Effector memory CD8-positive, alpha-beta T cell (primary cell): Measurements from ENCODE around the gene ARHGAP22.

ENCODE experiments used
- ATAC-seq: fragments of 150-1000 bp; cut with Tn5 transposase; replicated peaks from 2 replicates; pipeline ENCODE4 v1.10.0; 2021; ENCODE audit warnings: mild to moderate bottlenecking, moderate library complexity
- DNase-seq, 3 experiments: peaks; one replicate each; pipeline ENCODE4 v3.0.0; 2021
- H3K27ac Mint-ChIP-seq, 2 donors: one replicate each; pipeline ENCODE4 v1.8.0; 2022; ENCODE audit warnings: mild to moderate bottlenecking in 2 of 2, mixed read lengths in 2 of 2, moderate library complexity in 2 of 2
- H3K27me3 Mint-ChIP-seq, 2 donors: one replicate each; pipeline ENCODE4 v1.8.0; 2022; ENCODE audit warnings: mixed read lengths in 2 of 2
- H3K36me3 Mint-ChIP-seq: one replicate; pipeline ENCODE4 v1.8.0; 2022; ENCODE audit warnings: mild to moderate bottlenecking, moderate library complexity, mixed read lengths; ENCODE audit not compliant: insufficient read depth
- H3K4me1 Mint-ChIP-seq, 2 donors: one replicate each; pipeline ENCODE4 v1.8.0; 2022; ENCODE audit warnings: low read depth in 2 of 2, mixed read lengths in 2 of 2
- H3K4me3 Mint-ChIP-seq, 2 donors: one replicate each; pipeline ENCODE4 v1.8.0; 2022; ENCODE audit warnings: mild to moderate bottlenecking in 2 of 2, mixed read lengths in 2 of 2, moderate library complexity in 2 of 2
- H3K9me3 Mint-ChIP-seq, 2 donors: one replicate each; pipeline ENCODE4 v1.8.0; 2022; ENCODE audit warnings: mixed read lengths in 2 of 2

Gene ARHGAP22

GRCh38 chr10:48577158-48577557, 27.7 kb downstream of the ARHGAP22 start:
- H3K27ac Mint-ChIP-seq, result no peak overlapping the region
- no peak overlapping the region for H3K4me3 Mint-ChIP-seq
- H3K4me1 Mint-ChIP-seq, result peaks cover 0 to 4% of the 10 kb centered on the region in 2 donors
- DNase-seq (no peak), ATAC-seq (peak; percentile 55)
- no peaks in the 10 kb centered on the region for H3K36me3 Mint-ChIP-seq
- no peaks in the 10 kb centered on the region for H3K9me3 Mint-ChIP-seq
- H3K27me3 Mint-ChIP-seq, result peaks cover 32 to 33% of the 10 kb centered on the region in 2 donors

- Mint-ChIP-seq H3K9me3 (no peaks in the 10 kb centered on the region), H3K4me3 (no peak overlapping the region), H3K36me3 (no peaks in the 10 kb centered on the region), H3K27ac (no peak overlapping the region), H3K27me3 (peaks cover 32 to 33% of the 10 kb centered on the region in 2 donors), H3K4me1 (peaks cover 0 to 4% of the 10 kb centered on the region in 2 donors)
- no peak for DNase-seq
- ATAC-seq, result no peak
These were observed 28.4 kb downstream of the ARHGAP22 start for GRCh38 chr10:48576501-48576900.

- H3K36me3 Mint-ChIP-seq, result no peaks in the 10 kb centered on the region
- no peaks in the 10 kb centered on the region for H3K9me3 Mint-ChIP-seq
- no peak overlapping the region for H3K27ac Mint-ChIP-seq
- DNase-seq (no peak), ATAC-seq (no peak)
- H3K27me3 Mint-ChIP-seq, result peaks cover 32 to 33% of the 10 kb centered on the region in 2 donors
- H3K4me1 Mint-ChIP-seq, result peaks cover 0 to 4% of the 10 kb centered on the region in 2 donors
- no peak overlapping the region for H3K4me3 Mint-ChIP-seq
These were observed 29.0 kb downstream of the ARHGAP22 start for GRCh38 chr10:48575901-48576300.

- Mint-ChIP-seq H3K27ac (no peak overlapping the region), H3K9me3 (no peaks in the 10 kb centered on the region), H3K4me3 (no peak overlapping the region), H3K27me3 (peaks cover 27% of the 10 kb centered on the region in 2 donors), H3K36me3 (no peaks in the 10 kb centered on the region), H3K4me1 (no peaks in the 10 kb centered on the region)
- no peak for ATAC-seq
- DNase-seq, result no peak
These were observed 30.0 kb downstream of the ARHGAP22 start for GRCh38 chr10:48574817-48575380.

GRCh38 chr10:48574322-48574796, 30.5 kb downstream of the ARHGAP22 start:
- no peaks in the 10 kb centered on the region for H3K36me3 Mint-ChIP-seq
- no peak overlapping the region for H3K4me3 Mint-ChIP-seq
- no peak overlapping the region for H3K27ac Mint-ChIP-seq
- no peaks in the 10 kb centered on the region for H3K9me3 Mint-ChIP-seq
- no peaks in the 10 kb centered on the region for H3K4me1 Mint-ChIP-seq
- ATAC-seq (no peak), DNase-seq (no peak)
- H3K27me3 Mint-ChIP-seq, result peaks cover 22% of the 10 kb centered on the region in 2 donors

GRCh38 chr10:48573045-48573444, 31.8 kb downstream of the ARHGAP22 start:
- H3K36me3 Mint-ChIP-seq, result peaks cover 3% of the 10 kb centered on the region
- ATAC-seq (no peak), DNase-seq (no peak)
- no peaks in the 10 kb centered on the region for H3K9me3 Mint-ChIP-seq
- H3K4me1 Mint-ChIP-seq, result no peaks in the 10 kb centered on the region
- no peak overlapping the region for H3K27ac Mint-ChIP-seq
- H3K27me3 Mint-ChIP-seq, result peaks cover 11 to 27% of the 10 kb centered on the region in 2 donors
- H3K4me3 Mint-ChIP-seq, result no peak overlapping the region

GRCh38 chr10:48572414-48572813, 32.5 kb downstream of the ARHGAP22 start:
- H3K36me3 Mint-ChIP-seq, result peaks cover 3% of the 10 kb centered on the region
- H3K27ac Mint-ChIP-seq, result no peak overlapping the region
- ATAC-seq (no peak), DNase-seq (no peak)
- no peak overlapping the region for H3K4me3 Mint-ChIP-seq
- no peaks in the 10 kb centered on the region for H3K9me3 Mint-ChIP-seq
- no peaks in the 10 kb centered on the region for H3K4me1 Mint-ChIP-seq
- peaks cover 15 to 24% of the 10 kb centered on the region in 2 donors for H3K27me3 Mint-ChIP-seq

- H3K36me3 Mint-ChIP-seq, result peaks cover 3% of the 10 kb centered on the region
- no peak for ATAC-seq
- H3K4me3 Mint-ChIP-seq, result no peak overlapping the region
- no peak overlapping the region for H3K27ac Mint-ChIP-seq
- no peaks in the 10 kb centered on the region for H3K9me3 Mint-ChIP-seq
- peaks cover 15 to 20% of the 10 kb centered on the region in 2 donors for H3K27me3 Mint-ChIP-seq
- no peak for DNase-seq
- H3K4me1 Mint-ChIP-seq, result no peaks in the 10 kb centered on the region
These were observed 36.3 kb downstream of the ARHGAP22 start for GRCh38 chr10:48568546-48568945.

GRCh38 chr10:48568131-48568530, 36.7 kb downstream of the ARHGAP22 start:
- no peak overlapping the region for H3K4me3 Mint-ChIP-seq
- ATAC-seq (no peak), DNase-seq (no peak)
- no peak overlapping the region for H3K27ac Mint-ChIP-seq
- no peaks in the 10 kb centered on the region for H3K9me3 Mint-ChIP-seq
- H3K36me3 Mint-ChIP-seq, result peaks cover 3% of the 10 kb centered on the region
- peaks cover 15 to 20% of the 10 kb centered on the region in 2 donors for H3K27me3 Mint-ChIP-seq
- H3K4me1 Mint-ChIP-seq, result no peaks in the 10 kb centered on the region

- Mint-ChIP-seq H3K4me3 (no peak overlapping the region), H3K27ac (no peak overlapping the region), H3K36me3 (peaks cover 3% of the 10 kb centered on the region), H3K4me1 (no peaks in the 10 kb centered on the region), H3K9me3 (no peaks in the 10 kb centered on the region), H3K27me3 (peaks cover 15 to 20% of the 10 kb centered on the region in 2 donors)
- DNase-seq (no peak), ATAC-seq (no peak)
These were observed 37.5 kb downstream of the ARHGAP22 start for GRCh38 chr10:48567346-48567745.

- Mint-ChIP-seq H3K27me3 (peaks cover 15 to 20% of the 10 kb centered on the region in 2 donors), H3K27ac (no peak overlapping the region), H3K4me3 (no peak overlapping the region), H3K4me1 (no peaks in the 10 kb centered on the region), H3K9me3 (no peaks in the 10 kb centered on the region), H3K36me3 (peaks cover 3% of the 10 kb centered on the region)
- ATAC-seq (no peak), DNase-seq (no peak)
These were observed 40.3 kb downstream of the ARHGAP22 start for GRCh38 chr10:48564466-48565160.

- Mint-ChIP-seq H3K4me3 (no peak overlapping the region), H3K27me3 (peaks cover 18 to 28% of the 10 kb centered on the region in 2 donors), H3K4me1 (no peaks in the 10 kb centered on the region), H3K9me3 (no peaks in the 10 kb centered on the region), H3K36me3 (no peaks in the 10 kb centered on the region), H3K27ac (no peak overlapping the region)
- ATAC-seq, result no peak
- no peak for DNase-seq
These were observed 47.3 kb downstream of the ARHGAP22 start for GRCh38 chr10:48557511-48558123.

GRCh38 chr10:48556713-48557112, 48.2 kb downstream of the ARHGAP22 start:
- H3K4me3 Mint-ChIP-seq, result no peak overlapping the region

GRCh38 chr10:48556065-48556464, 48.8 kb downstream of the ARHGAP22 start:
- ATAC-seq, result no peak
- Mint-ChIP-seq H3K4me1 (no peaks in the 10 kb centered on the region), H3K9me3 (no peaks in the 10 kb centered on the region), H3K4me3 (no peak overlapping the region), H3K27ac (no peak overlapping the region), H3K27me3 (peaks cover 18 to 28% of the 10 kb centered on the region in 2 donors), H3K36me3 (no peaks in the 10 kb centered on the region)
- DNase-seq, result no peak

More at GRCh38 chr10:48556713-48557112, 48.2 kb downstream of the ARHGAP22 start:
- DNase-seq, result no peak
- Mint-ChIP-seq H3K36me3 (no peaks in the 10 kb centered on the region), H3K27ac (no peak overlapping the region), H3K9me3 (no peaks in the 10 kb centered on the region), H3K27me3 (peaks cover 18 to 28% of the 10 kb centered on the region in 2 donors), H3K4me1 (no peaks in the 10 kb centered on the region)
- ATAC-seq, result no peak
